HG02840 (cell line): Measurements from ENCODE around the gene CYP46A1.

Source experiments
- ATAC-seq: cut with Tn5 transposase; IDR thresholded peaks from one replicate; pipeline ENCODE4 v1.9.1; 2021; ENCODE audit warnings: mild to moderate bottlenecking, moderate library complexity, moderate number of reproducible peaks; ENCODE audit not compliant: unreplicated experiment, low FRiP score

Gene CYP46A1

DNA sequence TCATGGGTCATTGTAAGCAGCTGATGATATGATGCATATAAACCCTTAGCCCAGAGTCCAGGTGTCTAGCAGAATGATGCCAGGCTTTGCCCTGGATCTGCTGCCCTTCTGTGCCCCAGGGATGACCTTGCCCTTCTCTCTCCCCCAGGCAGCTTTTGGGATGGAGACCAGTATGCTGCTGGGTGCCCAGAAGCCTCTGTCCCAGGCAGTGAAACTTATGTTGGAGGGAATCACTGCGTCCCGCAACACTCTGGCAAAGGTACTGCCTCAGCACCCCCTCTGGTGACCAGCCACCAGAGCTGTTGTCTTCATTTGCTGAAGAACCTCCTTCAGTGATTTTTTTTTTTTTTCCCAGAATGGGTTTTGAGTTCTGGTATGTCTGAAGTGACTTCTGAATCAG is 23.3 kb downstream of the CYP46A1 start:
- no peak for ATAC-seq

DNA sequence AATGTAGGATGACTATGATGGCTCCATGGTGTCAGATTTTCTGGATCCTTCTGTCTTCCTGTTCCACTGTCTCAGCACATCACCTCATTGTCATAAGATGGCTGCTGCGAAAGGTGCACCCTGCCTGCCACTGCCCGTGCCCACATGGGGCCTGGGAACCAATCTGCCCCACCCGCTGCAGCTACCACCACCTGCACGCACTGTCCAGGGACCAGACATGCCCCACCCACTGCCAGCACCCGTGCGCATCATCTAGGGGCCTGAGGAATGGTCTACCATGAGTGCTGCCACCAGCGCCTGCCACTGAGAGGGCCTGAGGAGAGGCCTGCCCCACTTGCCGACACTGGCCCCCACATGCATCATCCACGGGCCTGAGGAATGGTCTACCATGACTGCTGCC is 23.8 kb downstream of the CYP46A1 start:
- ATAC-seq = no peak

DNA sequence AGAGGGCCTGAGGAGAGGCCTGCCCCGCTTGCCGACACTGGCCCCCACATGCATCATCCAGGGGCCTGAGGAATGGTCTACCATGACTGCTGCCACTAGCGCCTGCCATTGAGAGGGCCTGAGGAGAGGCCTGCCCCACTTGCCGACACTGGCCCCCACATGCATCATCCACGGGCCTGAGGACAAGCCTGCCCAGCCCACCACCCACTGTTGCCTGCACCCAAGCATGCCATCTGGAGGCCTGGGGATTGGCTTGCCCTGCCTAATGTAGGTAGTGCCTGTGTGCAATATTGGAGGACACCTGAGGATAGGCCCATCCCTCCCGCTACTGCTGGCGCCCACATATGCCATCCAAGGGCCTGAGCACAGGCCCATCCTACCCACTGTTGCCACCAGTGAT is 24.4 kb downstream of the CYP46A1 start:
- ATAC-seq = no peak

DNA sequence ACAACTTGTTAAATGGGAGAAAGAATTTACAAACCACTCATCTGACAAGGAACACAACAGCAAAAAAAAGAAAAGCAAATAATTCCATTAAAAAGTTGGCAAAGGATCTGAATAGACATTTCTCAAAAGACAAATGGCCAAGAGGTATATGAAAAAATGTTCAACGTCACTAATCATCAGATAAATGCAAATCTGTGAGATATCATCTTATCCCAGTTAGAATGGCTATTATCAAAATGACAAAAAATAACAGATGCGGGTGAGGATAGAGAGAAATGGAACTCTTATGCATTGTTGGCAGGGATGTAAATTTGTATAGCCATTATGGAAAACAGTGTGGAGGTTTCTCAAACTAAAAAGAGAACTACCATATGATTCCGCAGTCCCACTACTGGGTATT is 29.9 kb downstream of the CYP46A1 start:
- ATAC-seq = no peak

DNA sequence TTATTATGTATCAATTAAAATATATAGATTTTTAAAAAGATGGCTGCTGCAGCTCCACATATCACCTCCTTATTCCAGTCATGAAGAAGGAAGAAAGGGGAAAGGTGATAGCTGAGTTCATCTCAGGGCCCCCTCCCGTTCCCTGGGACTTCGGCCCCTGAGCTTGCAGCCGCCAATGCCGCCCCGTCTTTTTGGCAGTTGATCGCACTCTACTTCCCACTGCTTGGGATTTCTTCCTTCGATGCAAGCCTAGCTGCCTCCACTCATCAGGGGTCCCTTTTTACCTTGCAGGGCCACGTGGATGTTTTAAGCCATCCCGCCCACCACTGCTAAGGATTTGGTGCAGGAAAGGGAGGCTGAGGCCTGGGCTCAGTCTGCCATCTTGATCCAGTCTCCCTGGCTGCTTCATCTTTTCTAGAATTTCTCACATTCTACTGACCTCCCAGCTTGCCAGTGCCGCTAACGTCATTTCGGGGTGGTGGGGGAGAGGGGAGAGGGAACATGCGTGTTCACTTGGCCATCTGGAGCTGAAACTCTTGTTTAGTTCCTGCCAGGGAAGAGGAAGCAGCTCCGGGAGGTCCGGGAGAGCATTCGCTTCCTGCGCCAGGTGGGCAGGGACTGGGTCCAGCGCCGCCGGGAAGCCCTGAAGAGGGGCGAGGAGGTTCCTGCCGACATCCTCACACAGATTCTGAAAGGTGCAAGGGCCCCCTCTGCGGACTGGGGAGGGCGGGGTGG is 31.3 kb downstream of the CYP46A1 start:
- no peak for ATAC-seq

DNA sequence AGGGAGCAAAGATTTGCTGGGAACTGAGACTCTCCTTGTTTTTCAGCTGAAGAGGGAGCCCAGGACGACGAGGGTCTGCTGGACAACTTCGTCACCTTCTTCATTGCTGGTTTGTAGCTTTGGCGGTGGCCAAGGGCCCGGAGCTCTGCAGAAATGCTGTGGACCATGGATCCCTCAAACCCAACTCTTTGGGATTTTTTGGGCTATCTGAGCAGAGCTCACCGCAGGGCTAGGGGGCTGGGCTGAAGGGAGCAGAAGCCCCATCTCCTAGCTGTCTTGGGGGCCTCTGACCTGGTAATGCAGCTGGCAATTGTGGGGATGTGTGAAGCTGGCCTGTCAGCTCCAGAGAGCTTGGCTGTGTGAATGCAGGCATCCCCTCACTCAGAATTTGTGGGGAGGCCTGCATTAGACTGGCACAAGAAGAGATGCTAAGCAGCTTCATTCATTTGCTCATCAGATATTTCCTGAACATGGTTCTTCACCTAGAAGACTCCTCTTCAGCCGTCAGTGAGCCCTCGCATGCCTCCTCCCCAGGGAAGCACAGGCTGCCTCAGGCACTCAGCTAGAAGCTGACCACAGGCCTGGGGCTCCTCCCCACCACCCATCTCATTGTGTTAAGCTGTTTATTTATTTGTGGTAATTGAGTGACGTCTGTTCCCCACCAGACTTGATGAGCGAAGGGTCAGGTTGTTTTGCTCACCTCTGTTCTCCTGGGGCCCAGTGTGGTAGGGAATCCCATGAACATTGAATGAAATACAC is 32.2 kb downstream of the CYP46A1 start:
- ATAC-seq = no peak

DNA sequence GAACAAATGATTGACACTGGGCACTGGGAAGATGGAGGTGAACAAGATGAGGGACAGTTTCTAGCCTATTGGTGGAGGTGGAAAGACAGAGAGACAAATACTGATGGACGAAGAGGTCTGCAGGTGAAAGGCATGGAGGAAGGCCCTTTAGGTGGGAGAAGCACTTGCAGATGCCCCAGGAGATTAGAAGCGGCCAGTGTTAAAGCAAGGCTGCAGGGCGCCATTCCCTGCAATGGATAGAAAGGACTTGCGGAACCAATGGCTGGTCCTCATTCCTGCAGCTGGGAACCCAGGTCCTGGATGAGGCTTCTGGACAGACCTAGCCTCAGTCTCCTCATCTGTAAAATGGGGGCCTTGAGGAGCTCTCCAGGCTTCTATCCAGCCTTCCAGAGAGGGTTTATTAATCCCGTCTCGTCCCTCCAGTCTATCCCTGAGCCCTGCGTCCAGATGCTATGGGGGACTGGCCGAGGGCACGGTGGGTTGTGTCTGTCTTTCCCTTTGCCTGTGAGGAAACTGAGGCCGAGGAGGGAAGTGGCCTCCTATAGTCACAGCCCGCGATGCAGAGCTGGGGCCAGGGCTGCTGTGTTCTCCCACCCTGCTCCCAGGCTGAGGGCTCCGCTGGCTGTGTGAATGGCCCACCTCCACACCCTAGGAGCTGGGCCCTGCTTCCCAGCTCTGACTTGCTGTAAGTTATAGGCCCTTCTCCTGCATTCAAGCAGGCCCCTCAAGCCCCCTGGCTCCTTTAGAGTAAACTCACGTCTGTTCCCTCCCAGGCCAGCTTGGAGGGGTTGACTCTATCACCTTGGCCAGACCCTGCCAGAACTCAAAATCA is 33.0 kb downstream of the CYP46A1 start:
- no peak for ATAC-seq

DNA sequence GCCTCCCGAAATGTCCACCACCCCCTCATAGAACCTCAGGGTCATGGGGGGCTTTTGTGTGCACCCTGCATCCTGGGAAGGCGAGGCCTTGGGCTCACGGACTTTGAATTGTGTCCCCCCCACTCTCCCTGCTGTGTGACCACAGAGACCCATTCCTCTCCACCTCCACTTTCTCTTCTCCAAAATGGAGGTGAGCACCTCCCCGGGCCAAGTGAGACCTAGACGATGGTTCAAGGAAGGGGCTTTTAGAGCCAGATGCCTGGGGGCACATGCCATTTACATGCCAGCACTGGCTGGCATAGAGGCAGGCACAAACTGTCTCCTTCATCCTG is 33.5 kb downstream of the CYP46A1 start:
- no peak for ATAC-seq

DNA sequence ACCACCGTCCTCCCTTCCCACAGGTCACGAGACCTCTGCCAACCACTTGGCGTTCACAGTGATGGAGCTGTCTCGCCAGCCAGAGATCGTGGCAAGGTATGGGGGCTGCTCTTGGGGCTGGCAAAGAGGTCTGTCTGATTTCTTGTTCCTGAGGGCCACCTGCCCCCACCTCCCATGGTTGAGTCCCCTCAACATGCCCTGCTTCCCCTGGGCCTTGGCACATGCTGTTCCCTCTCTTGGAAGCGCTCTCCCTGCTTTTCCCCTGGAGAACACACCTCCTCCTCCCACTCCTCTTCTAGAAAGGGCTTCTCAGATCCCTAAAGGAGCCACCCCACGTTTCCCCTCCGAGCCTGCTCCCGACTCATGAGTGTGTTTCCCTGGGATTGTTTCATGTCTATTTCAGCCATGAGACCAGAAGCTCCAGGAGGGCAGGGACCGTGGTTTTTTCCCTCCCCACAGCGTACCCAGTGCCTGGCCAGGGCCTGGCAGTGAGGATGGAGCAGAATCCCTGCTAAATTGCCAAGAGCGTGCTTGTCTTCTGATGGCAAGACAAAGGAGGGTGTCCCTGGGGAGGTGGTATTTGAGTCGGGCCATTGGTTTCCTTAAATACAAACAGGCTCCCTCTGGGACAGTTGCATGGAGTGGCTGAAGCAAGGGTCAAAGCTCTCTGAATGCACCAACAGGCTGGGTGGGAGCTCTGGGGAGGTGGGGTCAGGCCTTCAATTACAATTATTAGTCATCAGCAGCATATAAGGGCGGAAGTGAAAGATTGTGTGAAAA is 34.1 kb downstream of the CYP46A1 start:
- ATAC-seq = no peak

DNA sequence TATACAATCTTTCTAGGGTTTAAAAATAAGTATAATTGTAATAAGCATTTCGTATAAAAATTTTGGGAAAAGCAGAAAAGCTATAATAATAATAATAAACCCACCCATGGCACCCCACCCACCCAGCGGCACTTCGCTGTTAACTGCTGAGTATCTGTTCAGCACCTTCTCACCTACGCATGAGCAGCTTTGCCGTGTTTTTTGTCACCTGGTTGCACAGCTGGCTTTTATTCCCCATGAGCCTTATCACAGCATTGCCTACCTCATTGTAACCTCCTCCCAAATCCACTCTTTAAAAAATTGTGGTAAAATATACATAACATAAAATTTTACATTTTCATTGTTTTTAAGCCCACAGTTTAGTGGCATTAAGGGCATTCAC is 34.7 kb downstream of the CYP46A1 start:
- ATAC-seq = no peak

DNA sequence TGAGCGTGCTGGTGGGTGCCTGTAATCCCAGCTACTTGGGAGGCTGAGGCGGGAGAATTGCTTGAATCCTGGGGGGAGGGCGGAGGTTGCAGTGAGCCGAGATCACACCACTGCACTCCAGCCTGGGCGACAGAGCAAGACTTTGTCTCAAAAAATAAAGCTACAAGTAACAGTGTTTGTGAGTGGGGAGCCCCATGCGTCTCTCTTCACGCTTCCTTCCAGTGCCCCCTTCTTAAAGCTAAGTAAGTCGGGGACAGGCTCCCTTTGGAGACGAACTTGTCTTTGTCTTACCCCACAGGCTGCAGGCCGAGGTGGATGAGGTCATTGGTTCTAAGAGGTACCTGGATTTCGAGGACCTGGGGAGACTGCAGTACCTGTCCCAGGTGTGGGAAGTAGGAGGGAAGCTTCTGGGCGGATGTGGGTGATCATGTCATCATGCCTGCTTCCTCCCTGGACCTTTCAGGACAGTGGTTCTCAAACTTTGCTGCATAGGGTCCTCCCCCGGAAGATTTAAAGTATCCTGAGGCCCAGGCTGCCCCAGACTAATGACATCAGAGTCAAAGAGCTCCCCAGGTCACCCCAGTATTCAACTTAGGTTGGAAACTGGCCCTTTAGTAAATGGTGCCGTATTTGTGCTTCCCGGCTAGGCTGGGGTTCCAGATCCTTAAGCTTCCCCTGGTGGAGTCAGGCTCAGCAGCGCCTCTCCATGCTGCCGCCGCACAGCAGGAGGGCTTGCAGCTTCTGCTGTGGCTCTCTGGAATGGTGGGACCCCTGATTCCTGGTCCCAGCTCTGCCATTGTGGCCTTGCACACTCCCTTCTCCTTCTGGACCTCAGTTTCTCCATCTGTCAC is 37.1 kb downstream of the CYP46A1 start:
- no peak for ATAC-seq

DNA sequence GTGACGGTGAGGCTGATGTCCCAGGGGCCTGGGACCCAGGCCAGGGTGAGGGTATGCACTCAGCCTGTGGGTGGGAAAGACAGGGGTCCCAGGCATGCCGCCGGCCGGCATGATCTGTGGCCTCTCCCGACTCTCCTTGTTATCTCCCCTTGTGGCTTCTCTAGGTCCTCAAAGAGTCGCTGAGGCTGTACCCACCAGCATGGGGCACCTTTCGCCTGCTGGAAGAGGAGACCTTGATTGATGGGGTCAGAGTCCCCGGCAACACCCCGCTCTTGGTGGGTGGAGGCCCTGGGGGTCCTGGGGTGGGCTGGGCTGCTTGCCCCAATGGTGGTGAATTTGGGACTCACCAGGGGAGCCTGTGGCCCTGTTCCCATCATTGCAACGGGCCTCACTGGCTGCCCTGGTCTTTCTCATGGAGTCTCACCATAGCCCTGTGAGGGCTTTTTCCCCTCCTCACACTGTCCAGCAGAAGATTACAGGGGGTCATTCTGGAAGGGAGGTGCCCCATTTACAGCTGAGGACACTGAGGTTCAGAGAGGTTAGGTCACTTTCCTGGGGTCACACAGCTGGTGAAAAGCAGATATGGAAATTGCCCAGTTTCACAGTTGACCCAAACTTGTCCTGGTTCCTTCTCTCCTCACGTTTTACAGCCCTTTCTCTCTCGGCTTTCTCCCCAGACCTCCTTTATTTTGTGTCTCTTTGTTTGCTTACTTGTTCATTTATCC is 37.9 kb downstream of the CYP46A1 start:
- no peak for ATAC-seq

DNA sequence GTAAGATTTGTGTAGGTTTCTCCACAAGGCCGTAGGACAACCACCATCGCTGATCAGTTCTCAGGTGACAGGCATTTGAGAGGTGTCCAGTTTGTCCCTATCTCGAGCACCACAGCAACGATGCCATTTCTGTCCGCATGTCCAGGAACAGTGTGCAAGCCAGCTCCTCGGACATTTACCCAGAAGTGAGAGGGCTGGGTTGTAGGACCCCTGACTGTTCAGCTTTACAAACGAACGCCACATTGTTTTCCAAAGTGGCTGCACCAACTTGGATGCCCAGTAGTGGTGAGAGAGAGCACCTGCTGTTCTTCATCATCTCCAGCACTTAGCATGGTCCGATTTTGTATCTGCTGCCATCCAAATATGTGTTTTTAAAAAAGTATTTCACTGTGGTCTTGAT is 38.6 kb downstream of the CYP46A1 start:
- no peak for ATAC-seq

DNA sequence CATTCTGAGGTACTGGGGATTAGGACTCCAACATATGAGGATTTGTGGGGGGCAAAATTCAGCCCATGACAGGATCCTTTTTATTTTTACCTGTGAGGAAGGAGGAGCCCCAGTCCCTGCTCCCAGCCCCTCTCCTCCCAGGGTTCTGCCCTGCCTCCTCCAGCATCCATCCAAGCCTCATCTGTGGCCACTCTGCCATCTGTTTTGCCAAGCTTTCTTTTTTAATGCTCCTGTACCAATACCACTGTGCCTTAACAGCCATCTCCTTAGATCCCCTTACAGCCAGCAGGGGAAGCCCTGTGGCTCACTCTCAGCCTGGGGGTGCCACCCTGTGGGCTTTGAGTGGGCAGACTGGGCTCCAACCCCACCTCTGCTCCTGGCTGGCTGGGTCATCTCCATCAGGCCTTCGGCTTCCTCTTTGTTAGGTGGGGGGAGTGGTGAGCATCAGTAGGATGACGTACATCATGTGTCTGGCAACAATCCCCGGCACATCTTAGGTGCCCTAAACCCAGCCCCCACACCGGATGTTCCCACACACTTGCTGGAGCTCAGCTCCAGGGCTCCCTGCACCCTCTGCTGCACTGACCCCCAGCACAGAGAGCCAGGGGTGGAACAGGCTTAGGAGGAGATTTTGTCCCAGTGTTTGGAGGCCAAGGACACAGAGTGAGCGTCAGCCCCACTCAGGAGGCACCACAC is 40.2 kb downstream of the CYP46A1 start:
- no peak for ATAC-seq

DNA sequence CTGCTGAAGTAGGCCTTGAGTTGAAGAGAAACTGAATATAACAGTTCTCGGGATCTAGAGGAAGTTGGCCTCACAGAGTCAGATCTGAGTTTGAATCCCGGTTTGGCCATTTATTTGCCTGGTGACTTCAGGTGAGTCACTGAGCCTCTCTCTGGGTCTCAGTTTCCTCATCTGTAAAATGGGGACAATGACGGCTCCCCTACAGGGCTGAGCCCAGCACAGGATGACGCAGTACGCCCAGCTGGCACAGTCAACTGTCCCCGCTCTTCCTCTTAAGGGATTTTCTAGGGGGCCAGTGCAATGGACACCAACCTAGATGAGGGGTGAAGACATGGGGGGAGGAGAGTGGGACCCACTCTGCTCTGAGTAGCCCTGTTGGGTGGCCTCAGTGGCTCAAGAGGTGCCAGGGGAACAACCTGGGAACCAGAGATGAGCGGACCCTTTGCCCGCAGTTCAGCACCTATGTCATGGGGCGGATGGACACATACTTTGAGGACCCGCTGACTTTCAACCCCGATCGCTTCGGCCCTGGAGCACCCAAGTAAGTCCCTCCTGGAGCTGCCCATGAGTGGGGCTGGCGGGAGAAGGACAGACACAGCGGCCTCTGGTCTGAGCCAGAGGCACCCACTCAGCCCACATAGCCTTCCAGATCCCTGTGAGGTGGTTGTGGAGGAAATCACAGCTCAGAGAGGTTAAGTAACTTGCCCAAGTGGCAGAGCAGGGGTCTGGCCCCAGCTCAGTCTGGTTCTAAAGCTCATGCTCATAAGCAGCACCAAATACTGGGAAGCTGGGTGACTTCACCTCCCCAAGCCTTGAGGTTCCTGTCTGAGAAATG is 41.1 kb downstream of the CYP46A1 start:
- no peak for ATAC-seq

DNA sequence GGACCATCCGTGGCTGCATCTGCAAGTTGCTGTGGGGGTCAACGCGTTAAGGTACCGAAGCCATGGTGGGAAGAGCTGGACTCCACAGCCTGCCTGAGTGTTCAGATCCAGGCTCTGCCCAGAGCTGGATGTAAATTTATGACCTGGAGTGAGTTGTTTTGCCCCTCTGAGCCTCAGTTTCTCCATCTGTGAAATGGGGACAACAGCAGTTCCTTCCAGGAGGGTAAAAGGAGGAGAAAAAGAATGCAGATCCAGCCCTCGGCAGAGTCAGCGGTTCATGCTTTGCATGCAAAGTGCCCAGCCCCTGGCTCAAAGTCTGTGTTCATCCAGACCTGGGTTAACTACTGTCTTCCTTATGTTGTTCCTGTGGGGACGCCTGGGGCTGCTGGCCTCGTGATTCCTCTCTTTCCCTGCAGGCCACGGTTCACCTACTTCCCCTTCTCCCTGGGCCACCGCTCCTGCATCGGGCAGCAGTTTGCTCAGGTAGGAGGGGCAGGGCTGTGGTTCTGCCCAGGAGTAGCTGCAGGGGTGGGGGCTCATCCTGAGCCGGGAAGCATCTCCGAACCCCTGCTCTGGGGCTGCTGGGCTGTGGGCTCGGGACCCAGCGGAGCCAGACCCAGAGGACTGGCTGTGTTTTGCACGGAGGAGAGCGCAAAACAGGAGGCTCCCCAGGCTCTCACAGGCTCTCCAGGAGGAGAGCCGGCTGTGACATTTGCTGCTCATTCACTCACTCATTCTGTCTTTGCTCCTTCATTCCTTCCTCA is 41.9 kb downstream of the CYP46A1 start:
- ATAC-seq = no peak

DNA sequence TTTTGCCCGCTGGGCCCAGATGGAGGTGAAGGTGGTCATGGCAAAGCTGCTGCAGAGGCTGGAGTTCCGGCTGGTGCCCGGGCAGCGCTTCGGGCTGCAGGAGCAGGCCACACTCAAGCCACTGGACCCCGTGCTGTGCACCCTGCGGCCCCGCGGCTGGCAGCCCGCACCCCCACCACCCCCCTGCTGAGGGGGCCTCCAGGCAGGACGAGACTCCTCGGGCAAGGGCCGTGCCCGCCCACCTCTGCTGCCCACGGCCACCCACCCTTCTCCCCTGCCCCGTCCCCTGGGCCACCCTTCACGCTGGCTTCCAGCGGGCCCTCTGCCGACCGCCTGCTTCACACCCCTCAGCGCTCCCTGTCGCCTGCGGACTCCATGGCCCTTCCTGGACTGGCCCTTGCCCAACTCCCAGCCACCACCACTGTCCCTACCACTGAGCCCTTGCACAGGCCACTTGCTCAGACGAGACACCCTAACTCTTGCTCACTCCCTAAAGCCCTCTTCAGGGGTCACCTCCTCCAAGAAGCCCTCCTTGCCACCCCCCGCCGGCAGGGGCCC is 42.5 kb downstream of the CYP46A1 start:
- no peak for ATAC-seq
